SJSA1 (cell line): ENCODE measurements around the gene NT5DC1. TPM values are rescaled to one million over a fixed set of nuclear protein-coding genes. Genes with fewer than 3 reads are reported as not detected.

Source experiments
- DNase-seq, 2 experiments: peaks; one replicate each; pipeline ENCODE4 v3.0.0-alpha.2; 2015 to 2020; ENCODE audit warnings: low spot score in 2 of 2, low read depth in 1 of 2
- H3K27ac ChIP-seq: fragments of 250-450 bp; sonication (Bioruptor Pico); 2 replicates; pipeline ENCODE4 v1.5.1; 2020; ENCODE audit warnings: mild to moderate bottlenecking, moderate library complexity
- H3K27me3 ChIP-seq: fragments of 250-450 bp; sonication (Bioruptor Pico); replicated peaks from 2 replicates; pipeline ENCODE4 v1.5.1; 2020; ENCODE audit warnings: mild to moderate bottlenecking, moderate library complexity
- H3K36me3 ChIP-seq: fragments of 250-450 bp; sonication (Bioruptor Pico); 2 replicates; pipeline ENCODE4 v1.5.1; 2020; ENCODE audit warnings: mild to moderate bottlenecking
- H3K4me1 ChIP-seq: fragments of 250-450 bp; sonication (Bioruptor Pico); replicated peaks from 2 replicates; pipeline ENCODE4 v1.6.1; 2021; ENCODE audit warnings: mild to moderate bottlenecking
- H3K4me3 ChIP-seq: fragments of 250-450 bp; sonication (Bioruptor Pico); 2 replicates; pipeline ENCODE4 v1.5.1; 2020; ENCODE audit warnings: mild to moderate bottlenecking
- H3K9me3 ChIP-seq: fragments of 250-450 bp; sonication (Bioruptor Pico); replicated peaks from 2 replicates; pipeline ENCODE4 v1.5.1; 2020; ENCODE audit warnings: mild to moderate bottlenecking
- total RNA-seq: library from RNA; depleted of rRNA; stranded (reverse); fragments of >200 nt; shearing (Covaris generic); gene quantifications from 2 replicates; pipeline ENCODE4 v1.2.3, GENCODE V29; 2014

Gene NT5DC1
- total RNA-seq, 1 experiment from 2014 or later: 10.0 TPM

DNA sequence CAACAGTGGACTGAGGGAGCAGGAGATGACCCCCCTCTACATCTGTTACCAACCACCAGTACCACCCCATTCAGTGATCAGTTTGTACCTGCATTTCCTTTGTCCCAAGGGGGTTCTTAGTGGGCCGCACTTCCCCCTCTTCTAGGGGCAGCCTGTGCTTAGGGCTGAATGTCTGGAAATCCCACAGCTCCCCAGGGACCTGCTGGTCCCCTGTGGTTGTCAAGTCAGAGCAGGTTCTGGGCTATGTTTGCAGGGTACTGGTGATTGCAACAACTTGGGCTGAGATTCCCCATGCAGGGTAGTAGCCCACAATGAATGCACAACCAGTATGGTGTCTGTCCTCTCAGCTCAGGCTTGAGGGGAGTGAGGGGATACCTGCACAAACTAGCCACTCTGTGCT, 64.9 kb downstream of the NT5DC1 start:
- Histone ChIP-seq H3K9me3 (0 out of 2 replicates have a peak, but pooled peaks cover 2% of the 10 kb centered on the region), H3K27me3 (no peaks in the 10 kb centered on the region), H3K4me1 (no peaks in the 10 kb centered on the region), H3K27ac (no peak overlapping the region), H3K4me3 (no peak overlapping the region), H3K36me3 (no peaks in the 10 kb centered on the region)
- DNase-seq: no peak

DNA sequence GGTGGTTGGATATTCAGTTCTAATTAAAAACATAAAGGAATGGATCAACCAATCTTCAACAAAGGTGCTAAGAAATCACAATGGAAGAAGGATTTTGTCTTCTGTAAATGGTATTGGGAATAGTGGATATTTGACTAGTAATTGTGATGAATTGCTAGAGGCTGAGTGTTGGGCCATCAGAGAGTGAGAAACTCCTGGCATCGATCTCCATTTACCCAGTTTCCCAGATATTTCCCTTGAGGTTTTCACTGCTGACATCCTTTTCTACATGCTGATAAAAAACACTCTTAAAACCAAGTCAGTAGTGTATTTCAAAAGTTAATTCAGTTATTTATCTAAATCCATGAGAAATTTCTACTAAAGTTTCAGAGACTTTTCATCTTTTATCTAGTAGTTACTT, 65.7 kb downstream of the NT5DC1 start:
- H3K27me3 ChIP-seq: no peaks in the 10 kb centered on the region
- no peak for DNase-seq
- H3K27ac ChIP-seq: no peak overlapping the region

DNA sequence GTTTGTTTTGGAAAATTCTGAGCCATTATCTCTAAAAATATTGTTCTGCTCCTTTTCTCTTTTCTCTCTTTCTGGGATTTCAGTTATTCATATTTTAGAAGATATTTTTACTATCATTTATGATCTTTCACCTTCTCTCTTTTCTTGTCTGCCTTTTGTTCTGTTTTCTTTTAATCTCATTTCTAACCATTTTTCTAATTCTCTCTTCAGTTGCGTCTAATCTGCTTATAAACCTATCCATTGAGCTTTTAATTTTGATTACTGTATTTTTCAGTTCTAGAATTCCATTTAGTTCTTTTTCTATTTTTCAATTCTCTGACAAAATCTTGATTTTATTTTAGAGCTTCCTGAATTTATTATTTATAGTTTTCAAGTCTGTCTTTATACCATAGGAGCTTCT, 67.5 kb downstream of the NT5DC1 start:
- no peaks in the 10 kb centered on the region for H3K27me3 ChIP-seq
- 0 out of 2 replicates have a peak, but pooled peaks cover 2% of the 10 kb centered on the region for H3K9me3 ChIP-seq
- no peaks in the 10 kb centered on the region for H3K4me1 ChIP-seq
- H3K4me3 ChIP-seq: no peak overlapping the region
- no peaks in the 10 kb centered on the region for H3K36me3 ChIP-seq
- H3K27ac ChIP-seq: no peak overlapping the region
- no peak for DNase-seq

More for the DNA sequence above, 65.7 kb downstream of the NT5DC1 start:
- no peaks in the 10 kb centered on the region for H3K36me3 ChIP-seq
- H3K4me3 ChIP-seq: no peak overlapping the region
- H3K4me1 ChIP-seq: no peaks in the 10 kb centered on the region
- 0 out of 2 replicates have a peak, but pooled peaks cover 2% of the 10 kb centered on the region for H3K9me3 ChIP-seq

DNA sequence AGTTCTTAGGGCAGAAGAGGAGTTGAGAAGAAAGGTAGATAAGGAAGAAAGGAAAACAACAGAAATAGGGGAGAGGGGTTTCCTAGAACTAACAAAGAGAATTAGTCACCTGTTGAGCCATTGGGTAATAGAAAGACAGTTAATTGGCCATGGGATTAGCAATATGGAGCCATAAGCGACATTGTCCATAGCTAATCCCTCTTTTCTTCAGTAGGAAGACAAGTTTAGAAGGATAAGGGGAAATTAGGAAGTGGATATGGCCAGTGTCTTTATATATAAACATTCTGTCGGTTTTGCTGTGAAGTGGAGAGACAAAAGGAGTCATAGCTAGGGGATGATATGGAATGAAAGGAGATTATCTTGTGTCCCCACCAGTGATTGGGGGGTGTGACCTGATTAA, 69.2 kb downstream of the NT5DC1 start:
- H3K36me3 ChIP-seq: no peaks in the 10 kb centered on the region
- no peaks in the 10 kb centered on the region for H3K4me1 ChIP-seq
- H3K27me3 ChIP-seq: no peaks in the 10 kb centered on the region
- no peaks in the 10 kb centered on the region for H3K9me3 ChIP-seq
- DNase-seq: no peak
- no peak overlapping the region for H3K27ac ChIP-seq
- no peak overlapping the region for H3K4me3 ChIP-seq

DNA sequence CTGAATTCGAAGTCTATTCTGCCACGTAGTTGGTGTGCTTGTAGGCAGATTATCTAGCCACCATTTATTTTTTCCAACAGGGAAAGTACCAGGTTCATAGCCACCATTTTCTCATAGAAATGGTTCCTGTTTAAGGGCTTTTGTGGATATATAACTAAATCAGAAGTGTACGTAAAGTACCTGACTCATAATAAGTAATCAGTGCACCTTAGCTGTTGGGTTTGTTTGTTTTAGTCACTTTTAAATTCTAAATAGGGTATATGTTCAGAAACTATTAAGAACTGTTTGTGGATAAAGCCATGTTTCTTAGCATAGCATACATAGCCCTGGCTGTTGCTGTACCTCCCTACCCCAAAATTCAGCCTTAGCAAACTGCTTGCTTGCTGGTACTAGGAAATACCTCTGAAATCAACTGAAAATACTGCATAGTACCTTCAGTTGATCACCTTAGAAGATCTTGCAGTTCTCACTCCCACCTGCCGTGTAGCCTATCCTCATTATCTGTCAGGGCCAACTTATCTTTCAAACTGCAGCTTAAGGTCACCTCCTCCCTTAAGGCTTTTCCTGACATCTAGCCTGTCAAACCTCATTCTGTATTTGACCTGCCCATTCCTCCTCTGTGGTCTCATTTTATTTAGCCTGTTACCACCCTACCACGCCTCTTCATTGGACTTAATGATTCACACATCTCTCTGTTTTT, 69.9 kb downstream of the NT5DC1 start:
- Histone ChIP-seq H3K27me3 (no peaks in the 10 kb centered on the region), H3K9me3 (no peaks in the 10 kb centered on the region; the same call in 1 of the 2 replicates), H3K4me1 (no peaks in the 10 kb centered on the region), H3K36me3 (no peaks in the 10 kb centered on the region), H3K4me3 (no peak overlapping the region), H3K27ac (no peak overlapping the region)
- no peak for DNase-seq

DNA sequence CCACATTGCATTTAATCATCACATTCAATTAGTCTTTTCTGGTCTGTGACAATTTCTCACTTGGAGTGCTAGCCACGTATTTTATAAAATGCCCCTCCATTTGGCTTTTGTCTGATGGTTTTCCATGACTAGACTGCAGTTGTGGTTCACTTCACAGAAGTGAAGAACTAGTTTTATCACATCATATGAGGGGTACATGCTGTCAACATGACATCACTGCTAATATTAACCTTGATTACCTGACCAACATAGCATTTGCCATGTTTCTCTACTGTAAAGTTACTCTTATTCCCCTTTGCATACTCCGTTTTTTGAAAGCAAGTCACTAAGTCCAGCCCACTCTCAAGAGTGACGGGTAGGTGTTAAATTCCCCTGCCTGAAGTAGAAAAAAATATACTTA, 73.3 kb downstream of the NT5DC1 start:
- Histone ChIP-seq H3K36me3 (no peaks in the 10 kb centered on the region), H3K4me1 (no peaks in the 10 kb centered on the region), H3K9me3 (no peaks in the 10 kb centered on the region; the same call in 1 of the 2 replicates), H3K4me3 (no peak overlapping the region), H3K27me3 (no peaks in the 10 kb centered on the region), H3K27ac (no peak overlapping the region)
- no peak for DNase-seq

DNA sequence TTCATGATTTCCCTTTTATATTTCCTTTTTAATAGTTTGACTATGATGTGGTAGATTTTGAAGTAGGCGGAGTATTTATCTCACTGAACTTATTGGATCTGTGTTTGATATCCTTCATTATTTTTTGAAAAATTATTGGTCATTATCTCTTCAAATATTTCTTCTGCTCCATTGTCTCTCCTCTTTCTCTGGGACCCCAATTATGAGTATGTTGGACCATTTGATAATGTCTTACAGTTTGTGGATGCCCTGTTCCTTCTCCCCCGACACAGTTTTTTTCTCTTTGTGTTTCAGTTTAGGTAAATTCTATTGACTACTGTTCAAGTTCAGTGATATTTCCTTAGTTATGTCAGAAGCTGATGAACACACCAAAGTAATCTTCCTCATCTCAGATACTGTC, 74.7 kb downstream of the NT5DC1 start:
- H3K4me3 ChIP-seq: no peak overlapping the region
- no peak overlapping the region for H3K27ac ChIP-seq
- no peaks in the 10 kb centered on the region; the same call in 1 of the 2 replicates for H3K9me3 ChIP-seq
- no peak for DNase-seq
- no peaks in the 10 kb centered on the region for H3K4me1 ChIP-seq
- no peaks in the 10 kb centered on the region for H3K36me3 ChIP-seq
- no peaks in the 10 kb centered on the region for H3K27me3 ChIP-seq

DNA sequence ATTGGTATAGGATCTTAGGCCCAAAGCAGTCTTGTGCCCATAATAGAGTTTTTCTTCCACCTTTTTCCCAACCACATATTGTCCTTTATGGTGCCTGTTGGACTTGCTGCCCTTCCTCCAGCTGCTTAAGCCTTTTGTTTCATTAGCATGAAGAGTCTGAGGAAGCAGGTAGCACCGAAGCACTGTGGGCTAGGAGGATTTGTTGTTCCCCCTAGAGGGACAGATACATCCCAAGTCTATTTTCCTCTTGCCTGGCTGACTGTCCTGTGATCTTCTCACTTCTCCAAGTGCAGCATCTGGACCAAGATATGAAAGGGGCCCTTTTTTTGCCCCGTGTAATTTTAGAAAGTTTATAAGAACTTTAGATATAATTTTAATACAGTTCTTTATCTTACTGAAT, 75.9 kb downstream of the NT5DC1 start:
- Histone ChIP-seq H3K4me3 (no peak overlapping the region), H3K4me1 (no peaks in the 10 kb centered on the region), H3K27me3 (no peaks in the 10 kb centered on the region), H3K9me3 (no peaks in the 10 kb centered on the region; the same call in 1 of the 2 replicates), H3K36me3 (no peaks in the 10 kb centered on the region), H3K27ac (no peak overlapping the region)
- DNase-seq: no peak

DNA sequence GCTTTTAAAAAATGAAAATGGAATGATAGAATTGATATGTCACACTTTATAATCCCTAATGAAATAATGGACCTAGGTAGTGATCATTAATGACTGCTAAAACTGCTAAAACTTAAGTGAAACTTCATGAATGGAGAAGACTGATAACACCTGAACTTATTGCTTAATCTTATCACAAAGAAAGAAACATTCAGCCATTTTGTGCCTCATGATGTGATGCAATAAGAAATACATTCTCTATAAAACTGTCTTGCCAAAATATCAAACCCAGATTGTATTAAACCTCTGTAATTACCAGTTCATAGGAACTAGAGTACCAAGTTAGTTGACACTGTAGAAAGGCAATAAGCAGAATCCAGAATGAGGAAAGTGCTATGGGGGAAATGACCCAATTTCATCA, 79.7 kb downstream of the NT5DC1 start:
- H3K27ac ChIP-seq: no peak overlapping the region
- H3K4me1 ChIP-seq: no peaks in the 10 kb centered on the region
- no peaks in the 10 kb centered on the region for H3K36me3 ChIP-seq
- no peaks in the 10 kb centered on the region for H3K27me3 ChIP-seq
- H3K9me3 ChIP-seq: no peaks in the 10 kb centered on the region; the same call in 1 of the 2 replicates
- DNase-seq: no peak
- no peak overlapping the region for H3K4me3 ChIP-seq

DNA sequence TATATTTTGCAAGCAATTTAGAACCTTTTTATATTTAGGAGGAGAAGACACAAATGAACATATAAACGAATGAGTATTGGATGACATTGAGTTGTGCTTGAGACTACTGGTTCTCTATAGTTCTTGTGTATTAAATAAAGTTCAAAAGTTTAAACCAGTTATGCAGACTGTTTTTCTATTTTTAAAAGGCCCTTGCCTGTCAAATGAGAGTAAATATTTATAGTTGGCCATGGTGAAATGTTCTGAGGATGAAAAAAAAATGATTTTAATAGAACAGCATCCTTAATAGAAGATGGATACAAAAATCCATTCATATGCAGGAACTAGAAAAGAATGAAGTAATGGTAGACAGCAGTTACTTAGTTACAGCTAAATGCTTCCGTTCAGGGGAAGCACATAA, 88.8 kb downstream of the NT5DC1 start:
- H3K36me3 ChIP-seq: no peaks in the 10 kb centered on the region
- H3K4me1 ChIP-seq: peaks cover 20% of the 10 kb centered on the region
- no peaks in the 10 kb centered on the region for H3K9me3 ChIP-seq
- H3K27ac ChIP-seq: no peak overlapping the region
- no peaks in the 10 kb centered on the region for H3K27me3 ChIP-seq
- H3K4me3 ChIP-seq: no peak overlapping the region
- no peak for DNase-seq

DNA sequence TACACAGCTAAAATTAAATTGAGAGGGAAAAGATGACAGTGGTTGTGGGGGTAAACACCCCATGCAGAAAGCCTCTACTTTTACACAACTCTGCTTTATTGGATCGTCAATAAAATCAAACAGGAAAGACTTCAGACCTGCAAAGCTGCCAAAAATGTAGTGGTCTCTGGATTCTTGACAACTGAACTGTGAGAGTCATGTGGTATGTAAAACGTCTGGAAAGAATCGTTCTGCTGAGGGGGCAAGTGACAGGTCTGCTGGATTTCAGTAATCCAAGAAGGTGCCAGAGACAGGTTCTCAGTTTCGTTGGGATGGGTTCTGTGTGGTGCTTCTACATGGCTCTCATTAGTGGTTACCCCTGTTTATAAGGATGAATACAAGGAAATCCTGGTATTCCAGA, 89.9 kb downstream of the NT5DC1 start:
- Histone ChIP-seq H3K4me3 (no peak overlapping the region), H3K9me3 (no peaks in the 10 kb centered on the region), H3K27me3 (no peaks in the 10 kb centered on the region), H3K27ac (no peak overlapping the region), H3K36me3 (no peaks in the 10 kb centered on the region), H3K4me1 (peaks cover 20% of the 10 kb centered on the region)
- DNase-seq: peak in 1 of 2 experiments; percentile 11

DNA sequence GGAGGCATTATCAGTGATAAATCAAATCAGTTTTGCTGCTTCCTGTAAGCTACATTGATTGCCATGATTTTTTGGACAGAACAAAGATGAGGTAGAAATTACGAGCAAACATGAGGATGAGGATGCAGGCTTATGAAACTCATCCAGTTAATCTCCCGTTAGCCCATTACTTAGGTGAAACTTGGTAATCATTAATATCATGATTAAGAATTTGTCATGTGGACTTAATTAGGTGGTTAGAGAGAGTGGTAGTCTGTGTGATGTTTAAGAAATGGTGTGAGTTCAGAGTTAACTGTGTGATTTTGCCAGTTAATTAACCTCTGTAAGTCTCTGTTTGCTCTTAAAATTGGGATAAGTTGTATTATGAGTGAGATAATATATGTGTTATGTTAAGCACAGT, 91.2 kb downstream of the NT5DC1 start:
- Histone ChIP-seq H3K4me1 (peaks cover 20% of the 10 kb centered on the region), H3K36me3 (no peaks in the 10 kb centered on the region), H3K27ac (no peak overlapping the region), H3K27me3 (no peaks in the 10 kb centered on the region), H3K9me3 (no peaks in the 10 kb centered on the region), H3K4me3 (no peak overlapping the region)
- no peak for DNase-seq

DNA sequence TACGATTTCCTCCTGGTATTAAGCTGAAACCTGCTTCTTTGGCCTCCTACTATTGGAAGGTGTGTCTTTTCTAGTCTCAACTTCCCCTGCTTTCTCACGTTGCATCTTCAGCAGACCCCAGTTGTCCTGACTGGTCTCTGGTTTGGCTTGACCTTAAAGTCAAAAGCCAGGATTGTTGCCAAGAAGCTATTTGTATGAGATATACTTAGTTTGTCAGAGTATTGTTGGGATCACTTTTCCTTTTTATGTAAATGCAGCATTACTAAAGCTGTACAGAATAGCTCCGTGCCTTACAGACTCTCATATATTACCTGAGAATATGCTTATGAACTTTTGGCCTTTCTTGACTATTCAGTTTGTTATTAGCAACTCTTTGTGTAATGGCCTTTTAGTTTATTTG, 92.1 kb downstream of the NT5DC1 start:
- H3K4me3 ChIP-seq: no peak overlapping the region
- no peaks in the 10 kb centered on the region for H3K9me3 ChIP-seq
- no peaks in the 10 kb centered on the region for H3K36me3 ChIP-seq
- peak in 1 of 2 experiments; percentile 8 for DNase-seq
- peaks cover 20% of the 10 kb centered on the region for H3K4me1 ChIP-seq
- no peak overlapping the region for H3K27ac ChIP-seq
- H3K27me3 ChIP-seq: no peaks in the 10 kb centered on the region

DNA sequence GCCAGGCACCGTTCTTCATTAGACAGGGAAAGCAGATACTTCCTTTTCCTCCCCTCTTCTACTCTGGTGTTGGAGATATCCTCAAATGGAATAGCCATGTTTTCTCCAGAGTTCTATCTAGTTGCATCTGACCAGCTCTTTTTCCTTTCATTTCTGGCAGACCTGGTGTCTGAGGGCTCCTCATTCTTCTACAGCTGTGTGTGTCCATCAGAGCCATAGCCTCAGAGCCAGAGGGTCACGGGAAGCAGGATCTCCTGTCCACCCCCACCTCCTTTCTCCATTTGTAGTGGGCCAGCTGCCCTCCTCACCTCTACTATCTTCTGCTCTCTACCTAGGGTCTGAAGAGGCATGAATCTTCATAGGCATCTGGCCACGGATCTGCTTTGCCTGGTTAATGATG, 96.2 kb downstream of the NT5DC1 start:
- Histone ChIP-seq H3K4me1 (peaks cover 10% of the 10 kb centered on the region), H3K4me3 (no peak overlapping the region), H3K27me3 (no peaks in the 10 kb centered on the region), H3K27ac (no peak overlapping the region), H3K36me3 (no peaks in the 10 kb centered on the region), H3K9me3 (no peaks in the 10 kb centered on the region)
- no peak for DNase-seq
